NCI-H69 (cell line): Measurements from ENCODE around the gene PARP6.
A peak's percentile ranks its signal among the peaks of the same experiment; 100 is the strongest.

Experiments
- DNase-seq: peaks from one replicate; lab custom pipeline; 2025; lab: John Stamatoyannopoulos, UW

PARP6 gene, protein sequence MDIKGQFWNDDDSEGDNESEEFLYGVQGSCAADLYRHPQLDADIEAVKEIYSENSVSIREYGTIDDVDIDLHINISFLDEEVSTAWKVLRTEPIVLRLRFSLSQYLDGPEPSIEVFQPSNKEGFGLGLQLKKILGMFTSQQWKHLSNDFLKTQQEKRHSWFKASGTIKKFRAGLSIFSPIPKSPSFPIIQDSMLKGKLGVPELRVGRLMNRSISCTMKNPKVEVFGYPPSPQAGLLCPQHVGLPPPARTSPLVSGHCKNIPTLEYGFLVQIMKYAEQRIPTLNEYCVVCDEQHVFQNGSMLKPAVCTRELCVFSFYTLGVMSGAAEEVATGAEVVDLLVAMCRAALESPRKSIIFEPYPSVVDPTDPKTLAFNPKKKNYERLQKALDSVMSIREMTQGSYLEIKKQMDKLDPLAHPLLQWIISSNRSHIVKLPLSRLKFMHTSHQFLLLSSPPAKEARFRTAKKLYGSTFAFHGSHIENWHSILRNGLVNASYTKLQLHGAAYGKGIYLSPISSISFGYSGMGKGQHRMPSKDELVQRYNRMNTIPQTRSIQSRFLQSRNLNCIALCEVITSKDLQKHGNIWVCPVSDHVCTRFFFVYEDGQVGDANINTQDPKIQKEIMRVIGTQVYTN

DNA sequence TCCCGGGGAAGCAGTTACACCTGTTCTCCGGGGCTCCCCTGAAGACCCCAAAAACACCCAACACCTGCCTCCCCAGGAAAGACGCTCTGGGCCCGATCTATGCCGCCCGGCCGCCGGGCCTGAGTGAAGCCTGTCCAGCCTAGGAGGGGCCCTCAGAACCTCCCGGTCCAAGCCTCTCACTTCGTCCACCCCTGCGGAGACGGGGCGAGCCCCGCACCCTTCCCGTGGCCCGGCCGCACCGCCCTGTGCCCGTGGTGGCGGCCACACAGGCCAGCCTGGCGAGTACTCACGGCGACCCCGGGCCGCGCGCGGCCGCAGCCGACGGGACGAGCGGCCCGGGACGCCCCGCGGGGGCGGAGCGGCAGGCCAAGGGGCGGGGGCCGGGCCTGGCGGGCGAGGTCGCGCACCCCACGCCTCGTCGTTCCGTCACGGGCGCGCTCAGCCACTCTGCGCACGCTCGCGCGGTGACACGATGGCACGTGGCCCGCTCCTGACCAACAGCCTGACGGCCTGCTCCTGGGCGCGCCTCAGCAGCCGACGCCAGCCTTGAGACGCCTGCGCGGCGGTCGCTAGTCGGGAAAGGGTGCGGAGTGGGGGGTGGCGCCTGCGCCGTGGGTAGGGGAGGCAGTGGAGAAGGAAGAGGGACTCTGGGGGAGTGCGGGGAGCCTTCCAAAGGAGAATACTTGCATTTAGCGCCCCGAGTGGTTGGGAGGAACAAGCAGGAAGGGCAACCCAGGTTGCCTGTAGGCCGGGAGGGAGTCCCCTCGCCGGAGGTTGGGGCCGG is at the start of gene PARP6:
Gene PARP6, minus strand, starts transcription at position 342 of the 784 bp plus-strand sequence. CDS start 5,077 bp downstream, outside the sequence.
- peak; percentile 96 for DNase-seq

DNA sequence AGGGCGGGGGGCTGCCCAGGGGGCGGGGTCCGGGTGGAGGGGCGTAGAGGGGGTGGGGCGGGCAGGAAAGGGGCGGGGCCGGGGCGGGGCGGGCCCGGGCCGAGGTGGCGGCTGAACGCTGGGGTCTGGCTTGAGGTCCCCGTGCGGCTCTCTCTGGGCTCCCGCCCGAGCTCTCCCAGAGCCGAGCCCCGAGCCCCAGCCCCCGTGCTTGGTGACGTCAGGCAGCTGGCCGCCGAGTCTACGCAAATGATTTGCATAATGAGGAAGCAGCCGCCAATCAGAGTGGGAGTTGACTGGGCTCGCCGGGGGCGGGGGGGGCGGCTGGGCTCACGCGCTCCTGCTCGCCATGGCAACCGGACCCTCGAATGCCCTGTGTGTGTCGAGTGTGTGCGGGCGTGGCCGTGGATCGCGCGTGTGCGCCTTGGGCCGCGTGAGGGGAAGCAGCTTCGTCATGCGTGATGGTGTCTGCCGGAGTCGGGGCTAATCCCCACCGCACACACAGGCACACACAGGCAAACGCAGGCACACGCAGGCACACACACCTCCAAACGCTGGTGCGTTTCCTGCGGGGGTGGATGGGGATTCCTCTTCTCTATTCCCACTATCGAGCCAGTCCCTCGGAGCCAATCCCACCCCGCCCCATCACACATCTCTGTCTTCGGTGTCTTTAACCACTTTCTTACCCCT is 47.8 kb upstream of the PARP6 start, which contains the start of gene CELF6:
Gene CELF6, minus strand, starts transcription at position 173 of the 687 bp plus-strand sequence. CDS start 283 bp downstream, outside the sequence.
- DNase-seq = peak; percentile 94

DNA sequence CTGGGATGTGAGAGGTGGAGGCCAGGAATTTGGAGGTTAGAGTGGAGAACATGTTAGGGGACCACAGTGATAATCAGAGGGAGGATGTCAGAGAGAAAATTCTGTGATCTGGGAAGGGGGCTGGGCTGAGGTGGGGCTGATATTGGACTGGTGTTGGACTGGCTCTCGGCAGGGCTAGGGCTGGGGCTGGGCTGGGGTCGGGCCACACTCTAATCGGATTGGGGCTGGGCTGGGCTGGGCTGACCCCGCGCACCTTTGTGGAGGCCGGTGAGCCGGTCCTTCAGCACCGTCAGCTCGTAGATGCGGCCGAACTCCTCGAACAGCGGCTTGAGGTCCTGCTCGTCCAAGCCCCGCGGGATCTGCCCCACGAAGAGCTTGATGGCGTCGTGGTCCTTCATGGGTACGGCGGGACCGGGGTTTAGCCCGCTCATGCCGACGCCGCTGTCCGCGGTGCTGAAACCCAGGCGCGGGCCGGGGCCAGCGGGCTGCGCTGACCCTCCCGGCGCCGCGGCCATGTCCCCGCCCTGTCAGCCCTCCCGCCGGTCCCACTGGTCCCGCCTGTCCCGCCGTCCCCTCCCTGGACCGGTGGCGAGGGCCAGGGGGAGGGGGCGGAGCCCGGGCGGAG is 47.1 kb upstream of the PARP6 start:
- no peak for DNase-seq

DNA sequence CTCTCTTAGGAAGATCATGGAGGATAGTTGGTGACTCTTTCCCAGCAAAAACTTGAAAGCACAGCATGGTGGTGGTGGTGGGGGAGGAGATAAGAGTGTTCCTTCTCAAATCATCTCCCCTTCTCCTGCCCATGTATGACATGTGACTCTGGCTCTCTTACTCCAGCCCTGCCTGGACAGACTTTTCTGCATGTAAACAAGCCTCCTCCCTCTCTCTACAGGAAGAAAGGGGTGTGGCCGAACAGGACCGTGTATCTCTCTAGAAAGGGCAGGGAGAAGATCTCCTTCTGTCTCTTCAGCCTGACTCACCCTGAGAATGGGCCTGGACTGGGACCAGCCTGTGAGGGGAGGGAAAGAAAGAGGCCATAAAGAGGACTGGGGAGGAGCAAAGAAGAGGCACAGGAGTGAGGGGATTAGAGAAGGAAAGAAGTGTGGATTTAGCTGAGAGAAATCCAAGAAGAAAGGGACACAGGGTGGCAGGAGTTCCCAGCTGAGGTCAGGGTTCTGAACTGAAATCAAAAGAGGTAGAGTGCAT is 46.1 kb upstream of the PARP6 start:
- DNase-seq = peak; percentile 21

DNA sequence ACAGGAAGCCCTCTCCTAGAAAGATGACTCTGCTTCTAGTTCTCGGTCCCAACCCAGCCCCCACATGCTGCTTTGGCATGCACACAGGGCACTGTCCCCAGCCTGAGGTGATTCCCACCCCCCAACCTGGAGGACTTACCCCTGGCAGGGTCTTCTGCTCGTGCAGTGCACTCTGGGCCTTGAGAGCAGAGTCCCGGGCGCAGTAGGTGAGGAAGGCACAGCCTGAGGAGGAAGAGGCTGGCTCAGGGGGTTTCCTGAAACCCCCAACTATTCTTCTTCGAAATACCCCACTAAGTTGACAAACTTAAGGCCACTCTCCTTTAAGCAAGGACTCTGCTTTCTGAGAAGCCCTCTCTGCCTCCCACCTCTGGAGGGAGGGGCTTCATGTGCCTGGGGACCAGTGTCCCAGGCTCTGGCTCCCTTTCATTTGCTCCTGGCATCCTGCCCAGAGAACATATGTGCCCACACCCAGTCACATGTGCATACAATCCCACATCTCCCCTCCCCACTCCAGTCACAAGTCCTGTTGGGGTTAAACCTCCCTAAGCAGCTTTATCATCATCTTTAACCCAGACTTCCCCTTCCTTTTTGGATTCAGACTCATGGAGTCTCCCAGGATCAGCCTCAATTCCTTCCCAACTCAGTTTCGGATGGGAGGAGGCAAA is 43.5 kb upstream of the PARP6 start:
- DNase-seq = peak; percentile 84

DNA sequence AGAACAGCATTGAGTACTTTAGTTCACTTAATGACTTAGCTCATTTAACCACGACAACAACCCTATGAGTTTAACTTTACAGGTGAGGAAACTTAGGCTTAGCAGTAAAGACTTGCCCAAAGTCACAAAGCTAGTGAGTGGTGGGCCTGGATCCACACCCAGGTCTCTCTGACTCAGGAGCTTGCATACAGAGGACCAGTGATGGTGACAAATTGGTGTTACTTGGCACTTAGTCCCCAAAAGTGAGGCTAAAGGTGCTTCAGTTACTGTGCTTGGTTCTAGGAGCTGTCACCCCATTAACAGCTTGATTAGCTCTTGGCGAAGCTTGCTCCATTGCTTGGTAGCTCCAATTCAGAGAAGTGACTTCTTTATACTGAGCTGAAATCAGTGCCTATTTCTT is 41.5 kb upstream of the PARP6 start:
- DNase-seq = no peak

DNA sequence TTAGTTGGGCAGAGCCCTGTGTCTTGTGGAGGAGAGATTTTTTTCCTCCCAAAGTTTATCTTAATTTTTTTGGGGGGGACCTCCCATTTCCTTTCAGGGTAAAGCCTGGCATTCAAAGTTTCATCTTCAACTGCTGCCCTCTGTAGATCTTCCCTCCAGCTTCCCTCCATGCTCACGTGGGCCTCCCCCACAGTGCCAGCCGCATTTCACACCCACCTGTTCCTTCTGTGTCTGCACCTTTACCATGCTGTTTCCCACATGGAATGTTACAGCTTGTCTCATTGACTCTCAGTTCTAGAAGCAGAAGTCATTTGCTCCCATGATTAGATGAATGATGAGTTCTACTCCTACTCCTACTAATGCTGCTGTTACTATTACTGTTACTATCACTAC is 41.1 kb upstream of the PARP6 start:
- no peak for DNase-seq

DNA sequence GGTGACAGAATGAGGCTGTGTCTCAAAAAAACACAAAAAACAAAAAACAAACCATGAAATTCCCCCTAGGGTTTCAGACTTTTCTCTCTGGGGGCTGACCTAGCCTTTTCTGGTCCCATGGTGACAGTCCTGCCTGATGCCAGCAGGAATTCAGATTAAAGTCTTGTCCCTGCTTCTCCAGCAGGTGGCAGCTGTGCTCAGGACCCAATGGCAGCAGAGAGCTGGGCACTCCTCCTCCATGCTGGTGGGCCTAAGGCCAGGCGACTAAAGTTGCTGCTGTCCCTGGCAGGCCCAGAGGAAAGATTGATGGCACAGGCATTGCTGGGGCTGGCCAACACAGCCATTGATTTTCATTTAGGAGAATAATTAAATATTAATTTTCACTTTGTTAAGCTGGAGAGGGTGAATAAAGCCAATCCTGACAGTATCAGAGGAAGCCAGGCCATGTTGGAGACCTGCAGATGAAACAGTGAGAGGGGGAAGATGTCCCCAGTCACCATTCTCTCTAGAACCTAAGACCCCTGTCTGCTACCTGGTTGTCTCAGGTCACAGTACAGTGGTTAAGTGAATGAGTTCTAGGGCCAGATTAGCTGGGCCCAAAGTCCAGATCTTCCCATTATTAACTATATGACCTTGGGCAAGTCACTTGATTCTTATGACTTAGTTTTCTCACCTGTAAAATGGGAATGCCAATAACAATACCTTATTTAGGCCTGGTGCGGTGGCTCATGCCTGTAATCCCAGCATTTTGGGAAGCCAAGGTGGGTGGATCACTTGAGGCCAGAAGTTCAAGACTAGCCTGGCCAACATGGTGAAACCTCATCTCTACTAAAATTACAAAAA is 40.5 kb upstream of the PARP6 start:
- peak; percentile 62 for DNase-seq

DNA sequence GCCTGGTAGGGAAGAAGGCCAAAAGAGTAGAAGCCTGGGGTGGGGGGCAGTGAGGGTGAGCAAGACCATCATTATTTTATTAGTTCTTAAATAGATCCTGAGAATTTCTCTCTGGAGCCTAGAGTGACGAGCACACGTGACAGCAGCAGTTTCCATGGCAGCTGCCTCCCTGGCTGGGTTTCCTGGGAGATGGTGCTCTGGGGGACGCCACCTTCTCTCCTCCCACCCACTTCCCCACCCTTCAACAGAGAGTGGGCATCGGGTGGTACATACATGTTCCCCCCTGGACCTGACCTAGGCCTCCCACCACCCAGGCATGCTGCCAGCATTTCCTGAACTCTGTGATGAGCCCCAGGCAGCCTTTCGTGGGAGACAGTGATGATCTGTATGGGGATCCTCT is 34.7 kb upstream of the PARP6 start:
- DNase-seq = no peak

DNA sequence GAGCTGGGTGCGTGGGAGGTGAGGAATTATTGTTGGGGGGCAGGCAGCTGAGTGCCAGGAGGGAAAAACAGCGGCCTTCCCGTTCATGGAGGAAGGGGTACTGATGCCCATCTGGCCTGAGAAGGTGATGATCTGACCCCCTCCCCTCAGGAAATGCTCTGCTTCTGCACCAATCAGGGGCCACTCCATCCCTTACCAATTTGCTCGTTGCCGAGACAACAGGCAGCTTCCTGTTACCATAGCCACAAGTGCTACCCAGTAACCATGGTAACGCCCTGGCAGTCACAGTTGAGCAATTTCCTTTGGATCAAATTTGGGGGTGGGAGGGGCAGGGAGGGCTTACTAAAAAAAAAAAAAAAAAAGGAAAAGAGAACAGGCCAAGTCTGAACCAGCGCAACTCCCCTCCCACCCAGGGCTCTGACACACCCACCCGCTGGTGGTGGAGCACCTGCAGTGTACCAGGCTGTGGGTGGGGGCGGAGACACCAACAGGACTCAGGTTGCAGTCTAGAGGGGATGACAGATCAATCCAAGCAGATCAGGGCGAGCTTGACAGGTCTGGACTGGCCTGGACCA is 33.9 kb upstream of the PARP6 start:
- peak; percentile 72 for DNase-seq

DNA sequence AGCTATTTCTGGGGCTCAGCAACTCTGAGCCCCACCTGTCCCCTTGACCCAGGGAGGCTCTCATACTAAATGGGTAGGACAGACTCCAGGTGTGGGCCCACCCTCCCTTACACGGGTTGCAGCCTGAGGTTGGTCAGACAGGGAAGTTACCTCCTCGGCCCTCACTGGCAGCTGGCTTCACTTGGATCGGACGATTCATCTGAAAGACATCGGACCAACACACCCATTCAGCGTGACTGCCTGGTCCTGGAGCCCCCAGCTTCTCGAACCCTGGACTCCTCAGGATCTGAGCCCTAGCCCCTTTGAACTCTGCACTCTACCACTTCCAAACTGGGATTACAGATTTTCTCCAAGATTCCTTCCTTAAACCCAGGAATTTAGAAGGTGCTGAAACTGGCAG is 32.2 kb upstream of the PARP6 start:
- no peak for DNase-seq

DNA sequence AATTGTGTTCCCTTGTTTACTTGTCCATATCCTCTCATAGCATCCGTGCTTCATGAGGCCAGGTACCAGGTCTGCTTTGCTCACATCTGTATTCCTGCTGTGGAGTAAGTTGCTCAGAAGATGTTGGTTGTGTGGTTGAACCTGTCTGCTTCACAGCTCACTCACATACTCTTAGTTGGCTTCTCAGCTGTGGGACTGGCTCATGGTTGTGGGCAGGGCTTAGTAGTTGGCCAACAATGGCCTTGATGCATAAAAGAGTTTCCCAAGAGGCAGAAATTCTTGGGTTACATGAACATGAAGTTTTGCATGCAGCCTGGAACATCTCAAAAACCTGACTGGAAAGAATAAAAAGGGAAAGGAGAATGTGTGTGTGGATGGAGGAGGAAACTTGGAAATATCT is 30.6 kb upstream of the PARP6 start:
- DNase-seq = no peak

DNA sequence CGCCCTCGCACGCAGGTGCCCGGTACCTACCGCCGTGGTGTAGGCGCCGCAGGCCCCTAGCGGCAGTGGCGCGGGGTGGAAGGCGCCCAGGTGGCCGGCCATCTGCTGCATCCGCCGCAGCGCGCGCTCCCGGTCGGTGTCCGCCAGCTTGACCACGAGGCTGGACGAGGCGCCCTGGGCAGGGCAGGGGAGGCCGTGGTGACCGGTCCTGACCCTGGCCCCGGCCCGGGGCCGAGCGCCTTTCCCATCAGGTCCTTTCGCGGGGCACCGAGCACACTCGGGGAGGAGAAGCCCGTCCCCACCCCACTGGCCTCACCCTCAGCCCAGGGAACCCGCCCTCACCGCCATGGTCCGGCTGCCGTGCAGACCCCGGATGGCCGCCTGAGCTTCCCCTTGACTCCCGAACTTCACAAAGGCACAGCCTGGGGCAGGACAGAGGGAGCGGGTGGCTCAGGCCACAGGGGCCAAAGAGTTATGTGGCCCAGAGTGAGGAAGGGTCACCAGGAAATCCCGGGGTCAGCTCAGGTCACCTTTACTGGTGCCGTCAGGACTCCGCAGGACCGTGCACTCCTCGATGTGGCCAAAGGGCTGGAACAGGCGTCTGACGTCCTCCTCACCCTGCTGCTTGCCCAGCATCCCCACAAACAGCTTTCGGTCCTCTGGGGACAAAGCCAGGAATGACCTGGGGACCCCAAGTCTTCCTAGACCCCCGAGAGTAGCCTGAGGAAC is 17.4 kb upstream of the PARP6 start:
- no peak for DNase-seq

DNA sequence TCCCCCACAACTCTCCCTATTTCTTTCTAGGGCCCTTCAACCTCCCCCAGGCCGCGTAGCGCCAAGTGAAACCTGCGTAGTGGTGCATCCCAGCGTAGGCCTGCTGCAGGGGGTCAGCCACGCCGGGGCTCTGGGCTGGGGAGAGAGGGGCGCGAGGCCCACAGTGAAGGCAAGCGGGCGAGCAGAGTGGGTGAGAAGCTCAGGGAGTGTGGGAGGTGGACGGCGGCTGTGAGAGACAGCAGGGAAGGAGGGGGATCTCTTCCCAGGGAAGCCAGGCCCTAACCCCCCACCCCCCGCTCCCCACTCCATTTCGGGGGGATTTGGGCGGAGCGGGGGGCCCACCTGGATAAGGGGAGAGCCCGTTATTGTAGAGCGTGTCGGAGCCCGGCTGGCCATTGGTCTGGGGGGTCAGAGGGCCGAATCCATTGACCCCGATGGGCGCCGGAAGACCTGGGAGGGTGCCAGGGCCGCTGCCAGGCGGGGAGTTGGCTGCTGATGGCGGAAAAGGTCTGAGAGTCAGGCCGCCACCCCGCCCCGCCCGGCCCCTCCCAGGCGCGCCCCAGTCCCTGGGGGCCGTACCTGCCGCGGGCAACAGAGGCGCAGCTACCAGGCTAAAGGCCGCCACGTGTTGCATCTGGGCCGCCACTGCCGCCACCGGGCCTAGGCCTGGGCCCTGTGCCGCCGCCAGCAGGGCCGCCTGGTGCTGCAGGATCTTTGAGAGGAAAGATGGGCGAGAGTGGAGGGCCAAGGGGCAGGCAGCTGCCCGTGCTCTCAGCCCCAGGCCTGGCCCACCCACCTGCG is 16.6 kb upstream of the PARP6 start:
- DNase-seq = no peak

DNA sequence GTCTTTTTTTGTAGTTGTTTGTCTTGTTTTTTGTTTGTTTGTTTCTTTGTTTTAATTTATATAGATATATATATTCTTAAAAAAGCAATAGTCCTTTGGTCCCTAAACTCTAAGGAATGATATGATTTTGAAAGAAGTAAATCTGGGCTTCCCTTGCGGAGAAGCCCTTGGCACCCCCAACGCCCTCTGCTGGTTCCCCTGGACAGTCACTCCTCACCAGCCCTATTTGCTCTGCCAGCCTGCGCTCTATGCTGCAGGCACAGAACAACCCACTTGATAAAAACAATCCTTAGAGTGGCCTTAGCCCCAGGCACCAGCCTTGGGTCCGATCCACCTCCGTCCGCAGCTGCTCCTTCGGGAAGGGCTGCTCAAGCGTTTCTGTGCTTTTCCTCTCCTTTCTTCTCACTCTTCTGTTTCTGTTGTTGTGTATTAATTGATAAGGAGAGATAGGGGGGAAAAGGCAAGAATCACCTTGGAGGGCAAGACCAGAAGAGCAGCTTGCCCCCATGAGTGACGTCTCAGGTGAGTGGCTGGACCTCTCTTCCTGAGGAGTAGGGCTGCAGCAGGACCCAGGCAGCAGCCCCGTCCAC is 13.7 kb upstream of the PARP6 start:
- peak; percentile 36 for DNase-seq

DNA sequence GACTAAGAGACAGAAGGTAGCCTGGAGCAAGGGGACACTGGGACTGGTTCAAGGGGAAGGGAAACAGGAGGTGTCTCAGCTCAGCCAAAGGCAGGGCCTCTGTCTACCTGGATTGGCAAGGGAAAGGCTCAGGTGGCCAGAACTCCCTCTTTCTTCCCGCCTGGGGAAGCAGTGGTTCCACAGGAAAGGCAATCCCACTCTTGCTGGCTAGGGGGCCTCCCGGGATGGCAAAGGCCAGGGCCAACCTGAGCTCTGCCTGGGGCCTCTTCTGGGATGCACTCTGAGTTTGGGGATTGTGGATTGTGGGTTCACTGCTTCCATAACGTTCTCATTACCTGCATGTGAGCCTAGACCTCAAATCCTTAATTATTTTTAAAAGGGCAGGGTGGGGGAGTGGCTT is 13.0 kb upstream of the PARP6 start:
- no peak for DNase-seq

DNA sequence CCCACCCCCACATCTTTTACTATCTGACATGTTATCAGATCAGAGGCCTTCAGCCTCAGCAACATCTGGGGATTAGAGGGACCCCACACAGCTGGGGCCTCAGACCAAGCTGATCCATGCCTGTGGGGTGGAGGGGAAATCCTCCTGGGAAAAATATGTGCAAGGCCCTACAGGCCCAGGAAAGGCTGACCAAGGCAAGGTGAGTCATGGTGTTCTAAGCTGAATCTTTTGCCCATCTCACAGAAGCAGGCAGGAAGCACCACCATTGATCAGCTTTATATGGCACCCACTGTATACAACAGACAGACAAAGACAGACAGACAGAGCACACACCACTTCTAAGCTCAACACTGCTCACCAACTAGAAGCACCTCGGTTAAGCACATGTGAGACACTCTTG is 12.4 kb upstream of the PARP6 start:
- DNase-seq = no peak

DNA sequence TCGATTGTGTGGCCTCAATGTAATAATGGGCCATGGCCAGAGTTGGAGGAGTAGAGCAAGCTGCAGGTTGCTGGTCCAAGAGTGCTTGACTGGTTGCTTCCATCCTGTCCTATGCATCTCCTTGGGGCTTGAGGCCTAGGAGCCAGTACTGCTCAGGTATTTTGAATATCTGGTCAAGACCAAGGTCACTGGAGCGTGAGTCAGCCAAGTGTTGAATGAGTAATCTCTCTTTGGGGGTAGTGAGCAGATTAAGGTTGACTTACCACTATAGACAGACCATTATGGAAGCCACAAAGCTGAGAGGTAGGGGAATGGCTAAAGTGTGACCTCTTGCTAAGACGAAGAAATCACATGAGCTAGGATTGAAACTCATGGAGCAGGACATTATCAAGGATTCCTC is 9.4 kb upstream of the PARP6 start:
- no peak for DNase-seq
